HG03097 (cell line): ENCODE results near the gene KLF16.

ENCODE experiments used
- ATAC-seq: cut with Tn5 transposase; IDR thresholded peaks from one replicate; pipeline ENCODE4 v1.9.1; 2021; ENCODE audit not compliant: unreplicated experiment, low FRiP score

Gene KLF16

DNA sequence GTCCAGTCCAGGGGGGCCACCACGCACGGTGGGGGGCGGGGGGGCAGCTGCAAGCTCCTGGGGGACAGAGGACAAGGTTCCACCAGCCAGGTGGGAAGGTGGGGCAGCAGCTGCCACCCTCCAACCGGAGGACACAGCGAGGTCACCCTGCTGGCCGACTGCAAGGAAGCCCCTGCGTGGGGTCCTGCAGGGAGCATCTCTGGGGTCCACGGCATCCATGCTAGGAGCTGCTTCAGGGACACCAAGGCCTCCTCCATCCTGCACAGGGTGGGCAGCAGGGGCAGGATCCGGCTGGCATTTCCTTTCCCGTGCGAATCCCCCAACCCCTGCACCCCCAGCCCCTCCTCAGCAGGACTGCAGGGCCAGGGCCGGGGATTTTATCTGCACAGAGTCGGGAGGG is 8.3 kb upstream of the KLF16 start:
- no peak for ATAC-seq

DNA sequence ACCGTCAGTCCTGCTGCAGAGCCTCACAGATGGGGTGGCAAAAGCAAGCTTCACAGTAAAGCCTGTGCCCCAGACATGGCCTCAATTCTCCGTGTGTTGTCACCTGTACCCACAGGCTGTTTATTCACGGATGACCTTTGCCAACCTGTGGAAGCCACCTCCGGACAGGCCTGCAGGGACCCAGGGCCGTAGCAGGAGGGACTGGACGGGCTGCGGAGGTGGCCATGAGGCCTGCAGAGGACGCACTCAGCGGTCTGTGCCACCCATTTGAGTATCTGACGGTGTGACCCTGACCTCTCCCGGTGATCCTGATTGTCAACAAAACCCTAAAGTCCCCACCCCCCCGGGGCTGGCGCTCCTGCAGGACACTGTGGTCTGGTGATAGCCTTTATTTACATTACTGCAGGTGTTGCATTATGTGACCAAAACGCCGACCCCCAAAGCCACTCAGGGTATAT is 7.8 kb upstream of the KLF16 start:
- ATAC-seq, result no peak

GRCh38 chr19:1868971-1869370 is 5.6 kb upstream of the KLF16 start:
- no peak for ATAC-seq

- no peak for ATAC-seq
Observed at GRCh38 chr19:1867349-1867724, 4.0 kb upstream of the KLF16 start.

GRCh38 chr19:1866693-1867348 is 3.4 kb upstream of the KLF16 start:
- no peak for ATAC-seq

- no peak for ATAC-seq
Observed at GRCh38 chr19:1865172-1866010, 2.0 kb upstream of the KLF16 start.

- ATAC-seq, result peak; percentile 33
Observed at GRCh38 chr19:1864480-1865171, 1.2 kb upstream of the KLF16 start.

GRCh38 chr19:1863638-1864479 is 480 bp upstream of the KLF16 start:
- peak; percentile 47 for ATAC-seq

DNA sequence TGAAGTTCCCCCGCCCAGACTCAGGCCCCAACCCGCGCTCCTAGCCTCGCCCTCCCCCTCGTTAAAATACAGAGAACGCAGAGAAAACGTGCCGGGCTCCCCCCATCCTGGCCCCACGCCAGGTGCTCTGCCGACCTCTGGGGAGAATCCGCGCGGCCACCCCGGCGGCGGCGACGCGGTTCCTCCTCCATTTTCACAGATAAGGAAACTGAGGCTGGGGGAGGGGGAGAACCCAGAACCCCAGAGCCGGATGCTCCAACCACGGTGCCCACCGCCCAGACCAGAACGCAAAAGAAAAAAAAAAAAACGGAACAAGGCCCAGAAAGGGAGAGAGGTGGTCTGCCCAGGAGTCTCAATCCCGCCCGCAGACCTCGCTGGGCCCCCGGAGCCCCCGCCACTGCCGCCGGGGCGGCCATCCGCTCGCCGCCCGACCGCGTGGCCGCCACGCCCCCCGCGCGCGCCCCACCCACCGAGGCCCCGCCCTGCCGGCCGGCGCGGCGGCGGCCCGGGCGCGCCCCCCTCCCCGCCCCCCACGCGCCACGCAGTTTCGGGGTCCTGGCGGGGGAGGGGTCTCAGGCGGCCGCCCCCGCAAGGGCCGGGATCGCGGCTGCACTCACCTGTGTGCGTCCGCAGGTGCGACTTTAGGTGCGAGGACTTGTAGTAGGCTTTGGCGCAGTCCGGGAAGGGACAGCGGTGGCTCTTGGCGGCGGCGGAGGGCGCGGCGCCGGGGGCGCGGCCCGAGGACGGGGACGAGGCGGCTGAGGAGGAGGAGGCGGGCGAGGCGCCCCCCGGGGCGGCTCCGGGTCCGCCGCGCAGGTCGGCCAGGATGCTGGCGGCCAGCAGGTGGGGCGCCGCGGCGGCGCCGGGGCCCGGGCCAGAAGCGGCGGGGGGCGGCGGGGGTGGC is 703 bp downstream of the KLF16 start:
- ATAC-seq, result peak; percentile 3

- ATAC-seq, result no peak
Observed at GRCh38 chr19:1862068-1862423, 1.3 kb downstream of the KLF16 start.

DNA sequence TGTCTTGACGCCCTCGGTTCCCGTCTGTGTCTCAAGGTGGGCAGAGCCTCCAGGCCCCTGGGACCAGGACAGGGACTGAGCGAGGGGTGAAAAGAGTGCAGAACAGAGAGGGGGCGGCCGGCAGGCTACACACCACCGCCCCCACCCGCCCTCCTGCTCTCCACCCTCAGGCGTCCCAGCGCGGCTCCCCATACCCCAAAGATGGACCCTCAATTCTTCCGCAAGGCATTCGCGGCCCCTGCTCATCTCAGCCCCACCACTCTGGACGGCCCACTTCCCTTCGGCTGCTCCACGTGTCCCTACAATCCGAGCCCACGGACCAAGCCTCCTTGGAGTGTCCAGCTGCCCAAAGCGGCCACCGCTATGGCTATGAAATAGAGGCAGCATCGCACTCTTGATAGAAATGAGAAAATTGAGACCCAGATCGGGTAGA is 1.8 kb downstream of the KLF16 start:
- no peak for ATAC-seq

DNA sequence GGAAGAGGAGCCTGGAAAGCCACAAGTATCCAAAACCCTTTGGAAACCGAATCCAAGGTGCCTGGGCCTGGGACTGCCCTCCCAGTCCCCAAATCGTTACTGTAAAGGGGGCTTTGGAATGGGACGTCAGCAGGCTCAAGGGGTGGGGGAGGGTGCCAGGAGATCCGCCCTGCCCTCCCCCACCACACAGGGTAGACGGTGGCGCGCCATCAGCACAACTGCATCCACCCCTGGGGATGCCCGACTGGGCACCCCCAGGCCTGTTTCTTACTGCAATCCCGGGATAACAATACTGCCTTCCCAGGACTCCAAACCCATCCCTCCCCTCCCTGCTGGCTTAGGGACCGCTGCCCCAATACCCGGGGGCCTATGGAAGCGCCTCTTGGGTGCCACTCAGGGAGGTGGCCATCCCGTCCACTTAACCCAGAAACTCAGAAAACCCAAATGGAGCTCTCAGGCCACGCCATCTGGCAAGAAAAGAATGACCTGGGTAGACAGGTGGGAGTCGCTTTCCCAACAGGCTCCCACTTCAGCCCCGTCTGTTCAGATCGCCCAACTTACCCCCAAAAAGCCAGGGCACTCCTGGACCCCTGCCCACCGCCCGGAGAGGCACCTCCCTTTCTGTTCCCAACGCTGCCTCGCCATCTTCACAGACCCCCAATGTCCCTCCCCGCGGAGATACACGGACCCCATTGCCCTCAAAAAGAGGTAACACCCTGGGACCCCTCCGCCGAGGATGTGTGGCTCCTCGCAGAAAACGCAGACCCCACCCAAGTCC is 2.4 kb downstream of the KLF16 start:
- ATAC-seq, result no peak

GRCh38 chr19:1860042-1860775 is 3.2 kb downstream of the KLF16 start:
- ATAC-seq, result no peak

- no peak for ATAC-seq
Observed at GRCh38 chr19:1859331-1859781, 4.0 kb downstream of the KLF16 start.

DNA sequence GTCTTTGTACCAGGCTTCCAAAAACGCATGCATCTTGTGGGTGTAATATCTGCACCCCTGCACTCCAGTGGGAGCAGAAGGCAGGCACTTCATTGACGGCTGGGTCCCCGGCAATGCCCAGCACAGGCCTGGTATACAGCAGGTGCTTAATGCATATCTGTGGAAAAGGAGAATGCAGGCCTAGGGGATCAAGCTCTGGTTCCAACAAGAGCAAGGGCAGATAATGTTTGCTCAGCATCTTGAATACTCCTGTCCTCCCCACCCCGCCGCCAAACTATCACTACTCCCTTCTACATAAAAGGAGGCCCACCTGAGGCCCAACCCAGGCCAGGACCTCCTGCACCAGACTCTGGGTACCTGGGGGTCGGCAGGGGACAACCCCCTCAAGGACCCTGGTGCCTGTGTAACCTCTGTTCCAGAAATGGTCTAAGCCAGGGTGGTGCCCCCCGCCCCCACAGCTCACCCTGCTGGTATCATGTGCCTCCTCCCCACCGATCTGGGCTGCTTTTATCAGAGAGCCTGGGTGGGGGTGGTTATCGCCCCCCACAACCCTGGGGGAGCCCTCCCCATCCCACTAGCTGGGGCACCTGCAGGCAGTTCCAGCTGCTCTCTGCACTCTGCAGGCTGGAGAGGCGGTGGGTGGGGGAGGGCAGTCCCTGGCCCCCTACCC is 4.8 kb downstream of the KLF16 start:
- no peak for ATAC-seq

DNA sequence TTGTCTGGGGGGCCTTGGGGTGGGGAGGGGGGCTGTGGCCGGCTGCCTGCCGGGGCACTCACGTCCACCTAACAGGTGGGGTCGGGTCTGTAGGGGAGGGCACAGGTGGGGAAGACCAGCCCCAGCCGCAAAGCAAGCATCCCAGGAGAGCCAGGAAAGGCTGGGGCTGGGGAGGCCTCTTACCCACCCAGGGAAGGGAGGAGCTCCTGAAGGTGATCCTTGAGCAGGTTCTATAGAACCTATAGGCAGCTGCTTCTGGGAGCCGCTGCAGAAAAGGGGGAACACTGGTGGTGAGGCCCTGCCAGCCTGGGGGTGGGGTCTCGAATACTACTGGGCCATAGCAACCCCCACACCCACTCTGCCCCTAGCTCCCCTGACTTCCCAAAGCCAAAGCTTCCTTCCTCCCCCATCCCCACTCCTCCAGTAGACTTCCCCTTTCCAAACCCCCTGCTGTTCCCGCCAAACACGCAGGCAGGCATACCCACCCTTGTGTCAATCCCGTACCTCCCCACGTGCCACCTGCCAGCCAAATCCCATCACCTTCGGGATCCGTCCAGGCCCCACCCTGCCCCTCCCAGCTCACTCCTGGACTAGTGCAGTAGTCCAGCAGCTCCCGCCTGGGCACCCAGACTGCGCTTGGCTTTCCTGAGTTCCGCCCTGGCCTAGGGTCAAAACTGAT is 5.6 kb downstream of the KLF16 start:
- ATAC-seq, result no peak
